DMS79 (cell line): ENCODE data around the gene ACSL4.
"Not testable (repeated sequence)": the region's sequence is repeated elsewhere in the genome, so short reads cannot be mapped to it uniquely, and the experiment has no call there.

Source experiments
- DNase-seq: peaks from one replicate; lab custom pipeline; 2025; lab: John Stamatoyannopoulos, UW

ACSL4 gene

DNA sequence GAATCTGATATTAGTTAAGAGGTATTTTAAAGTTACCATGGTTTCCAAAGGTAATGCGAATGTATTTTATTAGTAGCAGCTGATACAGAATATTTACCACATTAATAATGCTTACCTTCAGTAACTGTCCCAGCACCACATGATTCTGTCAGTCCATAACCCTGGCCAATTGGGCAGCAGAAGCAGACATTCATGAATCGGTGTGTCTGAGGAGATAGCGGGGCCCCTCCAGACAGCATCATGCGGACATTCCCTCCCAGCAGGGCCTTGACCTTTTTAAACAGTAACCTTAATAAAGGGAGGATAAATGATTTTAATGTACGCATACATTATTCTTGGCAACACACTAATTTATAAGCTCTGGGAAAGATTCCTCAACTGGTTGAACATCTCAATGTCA lies 65.1 kb downstream of the ACSL4 start:
- no peak for DNase-seq

DNA sequence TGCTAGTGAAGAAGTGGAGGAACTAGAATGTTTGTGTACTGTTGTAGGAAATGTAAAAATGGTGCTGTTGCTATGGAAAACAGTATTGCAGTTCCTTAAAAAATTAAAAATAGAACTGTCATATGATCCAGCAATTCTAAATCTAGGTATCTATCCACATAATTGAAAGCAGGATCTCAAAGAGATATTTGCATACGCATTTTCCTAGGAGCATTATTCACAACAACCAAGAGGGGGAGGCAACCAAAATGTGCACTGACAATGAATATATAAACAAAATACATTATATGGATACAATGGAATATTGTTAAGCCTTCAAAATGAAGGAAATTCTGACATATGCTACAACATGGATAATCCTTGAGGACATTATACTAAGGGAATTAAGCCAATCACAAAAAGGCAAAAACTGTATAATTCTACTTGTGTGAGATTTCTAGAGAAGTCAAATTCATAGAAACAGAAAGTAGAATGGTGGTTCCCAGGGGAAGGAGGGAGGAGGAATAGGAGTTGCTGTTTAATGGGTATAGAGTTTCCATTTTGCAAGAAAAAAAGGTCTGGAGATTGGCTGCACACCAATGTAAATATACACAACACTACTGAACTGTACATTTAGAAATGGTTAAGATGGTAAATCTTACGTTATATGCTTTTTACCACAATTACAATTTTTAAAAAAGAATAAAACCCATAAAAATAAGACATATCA lies 72.5 kb downstream of the ACSL4 start:
- DNase-seq, result no peak

DNA sequence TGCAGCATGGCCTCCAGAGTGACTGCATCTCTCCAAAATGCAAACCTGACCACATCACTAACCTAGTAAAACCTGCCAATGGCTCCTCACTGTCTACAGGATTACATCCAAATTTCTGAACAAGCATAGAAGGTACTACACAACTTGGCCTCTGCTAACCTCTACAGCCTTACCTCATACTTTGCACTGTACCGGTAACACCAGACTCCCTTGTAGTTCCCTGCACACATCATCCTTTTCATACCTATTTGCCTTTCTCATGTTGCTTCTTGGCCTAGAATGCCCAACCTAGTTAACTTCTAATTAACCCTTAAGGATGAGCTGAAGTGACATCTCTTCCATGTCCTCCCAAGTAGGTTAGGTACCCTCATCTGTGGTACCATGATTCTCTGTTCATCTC lies 74.7 kb downstream of the ACSL4 start:
- no peak for DNase-seq

DNA sequence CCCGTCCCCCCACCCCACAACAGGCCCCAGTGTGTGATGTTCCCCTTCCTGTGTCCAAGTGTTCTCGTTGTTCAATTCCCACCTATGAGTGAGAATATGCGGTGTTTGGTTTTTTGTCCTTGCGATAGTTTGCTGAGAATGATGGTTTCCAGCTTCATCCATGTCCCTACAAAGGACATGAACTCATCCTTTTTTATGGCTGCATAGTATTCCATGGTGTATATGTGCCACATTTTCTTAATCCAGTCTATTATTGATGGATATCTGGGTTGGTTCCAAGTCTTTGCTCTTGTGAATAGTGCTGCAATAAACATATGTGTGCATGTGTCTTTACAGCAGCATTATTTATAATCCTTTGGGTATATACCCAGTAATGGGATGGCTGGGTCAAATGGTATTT lies 75.7 kb downstream of the ACSL4 start:
- DNase-seq, result not testable (repeated sequence)

DNA sequence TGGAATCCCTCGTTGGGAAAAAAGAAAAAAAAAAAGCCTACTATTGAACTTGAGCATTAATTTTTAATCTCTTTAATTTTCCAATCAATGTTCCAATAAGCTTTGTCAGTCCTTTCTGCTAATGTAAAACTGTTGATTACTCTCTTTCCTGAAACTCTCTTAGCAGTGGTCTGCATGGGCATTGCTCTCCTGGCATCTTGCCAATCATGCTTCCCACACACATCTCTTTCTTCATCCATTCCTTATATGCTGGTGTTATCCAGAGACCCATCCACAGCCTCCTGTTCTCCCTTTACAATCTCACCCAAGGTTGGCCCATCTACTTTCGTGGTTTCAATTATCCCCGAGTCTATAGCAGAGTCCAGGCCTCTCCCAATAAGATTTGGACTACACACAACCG lies 76.3 kb downstream of the ACSL4 start:
- no peak for DNase-seq

DNA sequence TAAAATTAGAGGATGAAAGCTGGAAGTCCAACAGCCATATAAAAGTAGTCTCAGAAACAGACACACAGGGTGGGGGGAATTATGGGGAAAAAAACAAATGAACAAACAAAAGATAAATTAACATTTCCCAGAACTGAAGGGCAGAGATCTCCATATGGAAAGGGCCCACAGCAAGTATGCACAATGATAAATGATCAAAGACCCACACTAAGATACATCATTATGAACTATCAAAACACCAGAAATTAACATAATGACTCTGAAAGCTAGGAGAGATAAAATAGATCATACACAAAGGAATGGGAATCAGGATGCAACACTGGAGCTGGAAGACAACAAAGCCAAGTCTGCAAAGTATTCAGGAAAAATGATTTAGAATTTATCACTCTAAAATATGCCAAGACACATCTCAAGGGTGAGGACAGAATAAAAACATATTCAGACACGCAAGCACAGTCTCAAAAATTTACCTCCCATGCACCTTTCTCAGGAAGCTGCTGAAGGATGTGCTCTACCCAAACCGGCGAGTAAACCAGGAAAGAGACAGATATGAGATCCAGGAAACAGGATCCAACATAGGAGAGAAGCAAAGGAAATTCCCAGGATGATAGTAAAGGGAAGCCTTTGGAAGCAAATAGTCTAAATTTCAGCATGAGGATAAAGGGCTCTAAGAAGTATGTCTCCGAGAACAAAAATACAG lies 77.4 kb downstream of the ACSL4 start:
- no peak for DNase-seq

DNA sequence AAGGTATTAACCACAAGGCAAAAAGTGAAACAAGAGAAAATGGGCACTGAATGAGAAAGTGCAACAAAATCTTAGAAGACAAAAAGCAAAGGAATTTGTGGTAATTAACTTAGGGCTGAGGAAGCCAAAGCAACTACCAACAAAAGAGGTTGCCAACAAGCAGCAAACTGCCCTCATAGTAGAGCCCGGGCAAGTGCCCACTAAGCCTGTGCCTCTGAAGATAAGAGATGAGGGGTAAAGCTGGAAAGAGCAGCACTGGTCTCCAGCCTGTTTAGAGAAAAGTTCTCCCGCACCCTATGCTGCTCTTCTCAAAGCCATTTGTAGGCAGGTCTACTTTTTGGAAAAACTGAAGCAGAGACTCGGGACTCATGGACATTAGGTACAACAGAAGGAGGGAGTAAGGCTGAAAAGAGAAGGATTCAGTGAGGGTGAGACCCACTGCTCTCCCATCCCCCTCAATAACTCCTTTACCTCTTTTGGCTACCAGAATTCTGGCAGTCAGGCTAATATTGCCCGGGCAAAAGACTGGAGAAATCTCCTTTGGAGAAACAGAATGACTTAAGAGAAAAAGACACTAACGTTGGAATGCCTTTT lies 78.4 kb downstream of the ACSL4 start:
- no peak for DNase-seq

DNA sequence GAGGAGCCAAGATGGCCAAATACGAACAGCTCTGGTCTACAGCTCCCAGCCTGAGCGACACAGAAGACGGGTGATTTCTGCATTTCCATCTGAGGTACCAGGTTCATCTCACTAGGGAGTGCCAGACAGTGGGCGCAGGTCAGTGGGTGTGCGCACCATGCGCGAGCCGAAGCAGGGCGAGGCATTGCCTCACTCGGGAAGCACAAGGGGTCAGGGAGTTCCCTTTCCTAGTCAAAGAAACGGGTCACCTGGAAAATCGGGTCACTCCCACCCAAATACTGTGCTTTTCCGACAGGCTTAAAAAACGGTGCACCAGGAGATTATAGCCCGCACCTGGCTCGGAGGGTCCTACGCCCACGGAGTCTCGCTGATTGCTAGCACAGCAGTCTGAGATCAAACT lies 88.4 kb downstream of the ACSL4 start:
- DNase-seq, result not testable (repeated sequence)

DNA sequence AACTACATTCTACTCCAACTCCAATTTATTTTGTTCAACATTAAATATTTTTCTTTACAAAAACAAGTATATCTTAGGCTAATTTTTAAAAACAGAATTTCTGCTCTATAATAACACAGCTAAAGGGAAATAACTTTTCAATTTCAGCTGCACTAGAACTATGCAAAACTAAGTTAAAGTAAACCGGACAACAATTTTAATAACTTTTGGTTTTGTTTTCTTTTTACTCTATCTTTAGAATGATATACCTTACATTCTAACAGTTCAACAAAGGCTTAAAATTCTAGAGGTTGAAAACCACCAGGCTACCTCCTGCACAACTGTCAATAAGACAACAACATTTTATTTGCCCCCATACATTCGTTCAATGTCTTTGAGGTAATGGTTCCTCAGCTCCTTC lies 89.4 kb downstream of the ACSL4 start:
- no peak for DNase-seq

DNA sequence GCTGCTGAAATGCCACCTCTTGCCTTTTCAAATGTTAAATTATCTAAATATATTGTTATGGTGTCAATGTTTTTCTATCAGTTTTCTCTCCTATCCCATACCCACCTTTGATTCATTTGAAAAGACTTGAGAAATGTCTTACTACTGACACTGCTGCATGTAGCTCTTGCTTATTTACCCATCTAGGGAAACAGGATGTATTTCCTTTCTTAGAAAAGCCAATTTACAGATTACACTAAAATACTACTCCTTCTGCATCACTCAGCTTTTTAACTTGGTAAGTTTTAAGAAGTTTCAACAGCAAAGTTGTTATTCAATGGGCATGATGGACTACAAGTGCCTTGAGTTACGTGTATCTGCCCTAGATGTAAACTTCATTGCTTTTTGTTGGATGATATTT lies 94.9 kb downstream of the ACSL4 start:
- DNase-seq, result no peak

DNA sequence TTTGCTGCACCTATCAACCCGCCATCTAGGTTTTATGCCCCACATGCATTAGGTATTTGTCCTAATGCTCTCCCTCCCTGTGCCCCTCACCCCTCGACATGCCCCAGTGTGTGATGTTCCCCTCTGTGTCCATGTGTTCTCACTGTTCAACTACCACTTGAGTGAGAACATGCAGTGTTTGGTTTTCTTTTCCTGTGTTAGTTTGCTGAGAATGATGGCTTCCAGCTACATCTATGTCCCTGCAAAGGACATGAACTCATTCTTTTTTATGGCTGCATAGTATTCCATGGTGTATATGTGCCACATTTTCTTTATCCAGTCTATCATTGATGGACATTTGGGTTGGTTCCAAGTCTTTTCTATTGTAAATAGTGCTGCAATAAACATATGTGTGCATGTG lies 95.6 kb downstream of the ACSL4 start:
- DNase-seq, result not testable (repeated sequence)

DNA sequence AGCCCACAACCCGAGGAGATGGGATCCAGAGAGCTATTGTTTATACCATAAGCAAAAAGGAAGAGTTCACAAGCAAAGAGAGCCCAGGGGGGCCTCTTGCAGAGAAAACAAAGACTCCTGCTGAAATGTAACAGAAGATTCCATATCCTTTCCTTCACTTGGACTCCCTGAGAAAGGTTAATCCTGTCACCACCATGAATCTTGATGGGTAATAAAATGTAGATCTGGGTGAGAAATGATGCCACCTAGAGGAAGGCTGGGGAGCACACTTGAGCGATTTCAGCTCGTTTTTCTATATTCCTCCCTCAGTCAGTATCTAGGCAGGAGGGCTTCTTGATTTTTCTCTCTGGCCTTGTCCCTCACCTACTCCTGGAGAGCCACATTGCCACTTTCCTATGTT lies 97.9 kb downstream of the ACSL4 start:
- DNase-seq, result no peak

DNA sequence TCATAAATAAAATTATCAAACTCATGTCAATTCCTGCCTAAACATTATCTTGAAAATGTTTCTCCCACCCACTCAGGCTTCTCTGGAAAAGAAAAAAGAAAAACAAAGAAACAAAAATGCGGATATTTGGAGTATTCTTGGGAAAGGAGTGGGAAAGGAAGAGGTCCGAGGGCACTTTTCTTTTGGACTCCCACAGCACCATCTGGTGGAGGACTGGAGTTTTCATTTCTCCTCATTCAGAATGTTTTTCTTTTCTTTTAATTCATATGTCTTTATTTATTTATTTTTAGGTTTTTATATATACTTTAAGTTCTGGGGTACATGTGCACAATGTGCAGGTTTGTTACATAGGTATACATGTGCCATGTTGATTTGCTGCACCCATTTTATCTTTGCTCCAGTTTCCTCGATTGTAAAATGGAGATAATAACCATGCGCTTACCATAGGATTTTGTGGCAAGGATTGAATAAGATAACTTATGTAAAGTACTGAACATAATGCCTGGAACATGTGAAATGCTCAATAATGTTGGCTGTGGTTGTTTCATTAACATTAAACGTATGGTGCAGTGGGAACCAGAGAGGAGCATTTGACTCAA lies 100.1 kb downstream of the ACSL4 start:
- no peak for DNase-seq

DNA sequence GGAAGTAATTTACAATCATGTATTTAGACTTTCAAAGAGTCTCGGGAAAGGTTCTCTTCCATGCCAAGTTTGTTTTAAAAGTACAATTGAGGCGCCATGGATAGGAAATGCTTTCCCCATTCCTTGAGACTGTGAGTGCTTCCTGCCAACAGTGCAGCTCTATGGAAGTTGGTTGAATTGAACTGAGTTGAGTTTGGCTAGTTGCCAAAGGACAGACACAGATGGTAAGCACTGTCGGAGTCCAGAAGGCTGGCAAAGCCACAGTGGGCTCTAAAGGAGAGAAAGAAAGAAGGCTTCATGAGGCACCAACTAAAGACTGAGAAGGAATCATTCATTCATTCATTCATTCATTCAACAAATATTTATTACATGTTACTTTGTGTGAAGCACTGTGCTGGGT lies 103.7 kb downstream of the ACSL4 start:
- DNase-seq, result no peak

DNA sequence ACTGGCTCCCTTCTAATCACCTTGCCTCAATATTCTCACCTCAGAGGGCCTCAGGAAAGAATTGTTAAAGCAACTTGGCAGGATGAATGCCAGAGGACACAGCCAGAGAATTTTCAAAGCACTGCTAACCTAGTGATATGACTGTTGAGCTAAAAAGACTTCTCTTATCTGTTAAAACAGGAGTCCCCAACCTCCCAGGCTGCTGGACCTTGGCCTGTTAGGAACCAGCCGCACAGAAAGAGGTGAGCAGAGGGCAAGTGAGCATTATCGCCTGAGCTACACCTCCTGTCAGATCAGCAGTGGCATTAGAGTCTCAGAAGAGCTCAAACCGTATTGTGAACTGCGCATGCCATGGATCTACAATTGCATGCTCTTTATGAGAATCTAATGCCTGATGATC lies 106.4 kb downstream of the ACSL4 start:
- DNase-seq, result no peak

DNA sequence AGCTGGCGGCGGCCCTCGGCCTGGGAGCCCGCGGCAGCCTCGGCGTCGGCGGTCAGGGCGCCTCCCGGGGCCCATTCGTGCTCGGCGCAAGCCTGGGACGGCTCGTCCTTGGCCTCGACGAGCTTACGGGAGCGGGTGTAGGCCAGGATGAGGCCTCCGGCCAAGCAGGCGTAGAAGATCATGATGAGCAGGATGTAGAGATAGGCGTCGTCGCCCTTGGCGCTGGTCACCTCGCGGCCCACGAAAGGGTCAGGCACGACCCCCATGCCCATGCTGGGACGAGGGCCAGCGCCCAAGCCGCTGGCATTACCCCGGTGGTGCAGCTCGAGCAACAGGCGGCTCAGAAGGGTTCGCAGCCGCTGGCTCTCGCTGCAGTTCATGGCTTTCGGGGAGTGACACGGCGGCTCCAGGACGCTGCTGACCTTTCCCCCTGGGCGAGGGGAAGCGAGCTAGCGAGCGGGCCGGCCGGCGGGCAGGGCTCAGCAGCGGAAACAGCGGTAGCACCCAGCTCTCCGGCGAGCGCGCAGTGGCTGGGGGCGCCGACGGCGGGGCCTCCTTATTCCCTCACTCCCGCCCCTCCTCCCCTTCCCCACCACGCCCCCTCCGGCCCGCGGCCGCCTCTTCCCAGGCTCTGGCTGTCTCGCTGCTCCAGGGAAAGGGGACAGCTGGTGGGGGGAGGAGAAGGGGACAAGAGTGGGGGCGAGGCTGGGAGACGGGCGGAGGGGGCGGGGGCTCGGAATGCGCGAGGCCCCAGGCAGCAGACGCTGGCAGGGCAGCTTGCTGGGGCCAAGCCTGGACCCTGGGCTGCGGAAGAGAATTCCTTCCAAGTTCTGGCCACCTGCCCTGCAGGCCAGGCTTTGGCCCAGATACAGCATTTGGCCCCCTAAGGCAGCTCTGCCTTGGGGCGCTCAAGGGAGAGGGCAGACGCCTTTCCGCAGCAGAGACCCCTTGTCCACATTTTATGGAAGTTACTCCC lies 108.1 kb downstream of the ACSL4 start, which contains the start of gene KCNE5:
TSS of gene KCNE5 (minus strand) at position 532 of the 976 bp plus-strand sequence. CDS start at position 380, 152 bp downstream.
- no peak for DNase-seq

DNA sequence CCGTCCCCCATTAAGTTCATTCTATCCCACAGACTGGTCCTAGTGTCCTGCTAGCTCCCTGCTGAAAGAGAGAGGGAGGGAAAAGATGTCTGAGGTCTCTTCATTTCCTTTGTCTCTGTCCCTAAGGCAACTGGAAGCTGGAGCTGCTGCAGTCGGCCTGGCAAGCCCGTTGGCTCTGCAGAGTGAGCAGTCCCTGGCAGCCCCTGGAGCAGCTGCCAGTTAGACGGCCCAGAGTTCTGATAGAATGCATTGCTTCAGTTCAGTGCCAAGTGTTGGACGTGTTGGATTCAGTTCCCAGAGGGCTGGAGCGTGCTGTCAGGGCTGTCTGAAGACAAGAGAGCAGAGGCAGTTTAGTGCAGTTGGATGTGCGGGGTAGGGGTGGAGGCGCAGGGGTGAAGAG lies 109.1 kb downstream of the ACSL4 start:
- DNase-seq, result no peak

DNA sequence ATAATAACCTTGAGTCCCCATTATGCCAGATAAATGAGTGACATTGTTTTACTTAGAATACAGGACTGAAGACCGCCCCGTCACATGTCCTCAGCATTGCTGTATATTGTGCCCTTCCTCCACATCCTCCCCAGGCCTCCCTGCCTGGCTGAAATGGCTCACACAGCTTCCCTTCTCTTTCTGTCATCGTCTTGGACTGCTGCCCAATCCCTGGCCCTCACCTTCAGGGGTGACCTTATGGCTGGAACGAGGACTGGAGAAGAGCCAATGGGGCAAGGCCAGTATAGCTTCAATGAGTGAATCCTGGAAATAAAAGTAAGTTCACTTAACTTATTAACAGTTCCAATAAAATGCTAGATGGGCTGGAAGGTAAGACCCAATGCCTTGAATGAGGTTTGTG lies 110.8 kb downstream of the ACSL4 start:
- DNase-seq, result no peak

DNA sequence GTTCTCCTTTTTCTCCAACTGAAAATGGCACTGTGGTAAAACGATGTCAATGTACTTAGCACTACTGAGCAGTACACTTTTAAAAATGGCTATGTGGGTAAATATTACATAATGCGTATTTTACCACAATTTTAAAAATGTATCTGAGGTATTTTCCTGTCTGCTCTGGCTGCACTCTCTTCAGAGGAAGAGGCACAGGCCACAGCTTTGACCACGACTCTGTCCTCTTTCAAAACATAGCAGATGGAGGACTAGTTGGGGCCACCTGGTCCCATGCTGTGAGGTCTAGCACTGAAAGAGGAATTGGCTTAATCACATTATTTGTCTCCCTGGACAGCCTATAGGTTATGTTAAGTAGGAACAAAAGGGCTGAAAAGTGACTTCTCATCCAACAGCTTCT lies 113.3 kb downstream of the ACSL4 start:
- no peak for DNase-seq

DNA sequence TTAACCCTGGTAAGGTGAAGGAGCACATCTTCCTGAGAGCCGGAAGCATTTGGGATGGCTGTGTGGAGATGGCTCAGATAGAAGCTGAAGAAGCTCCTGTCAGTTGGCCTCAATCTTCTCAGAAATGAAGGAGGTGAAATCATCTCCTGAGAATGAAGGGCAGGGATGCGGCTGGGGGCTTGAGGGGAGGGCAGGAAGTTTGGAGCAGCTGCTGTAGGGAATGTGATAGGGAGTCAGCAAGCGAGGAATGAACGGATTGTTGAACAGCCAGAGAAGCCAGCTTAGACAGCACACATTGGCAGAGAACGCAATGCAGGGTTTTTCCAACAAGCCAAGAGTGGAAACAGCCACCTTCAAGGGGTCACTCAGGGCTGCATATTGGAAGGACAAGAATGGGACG lies 118.1 kb downstream of the ACSL4 start:
- no peak for DNase-seq

DNA sequence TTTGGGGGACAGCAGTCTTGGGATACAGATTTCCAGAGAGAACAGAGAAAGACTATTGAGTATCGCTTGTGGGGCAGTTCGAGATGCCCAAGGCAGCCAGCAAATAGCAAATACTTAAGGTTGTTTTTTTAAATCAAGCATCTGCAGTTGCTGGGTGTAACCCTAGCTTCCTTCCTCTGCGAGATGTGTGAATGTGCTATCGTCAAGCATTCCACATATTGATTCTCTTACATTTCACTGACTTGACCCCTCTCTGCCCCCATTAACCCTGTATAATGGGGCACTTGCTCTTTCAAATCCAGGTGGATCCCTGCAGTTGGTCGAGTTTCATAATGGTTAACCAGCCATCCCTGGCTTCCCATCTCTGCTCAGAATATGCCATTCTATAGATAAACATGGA lies 131.6 kb downstream of the ACSL4 start:
- no peak for DNase-seq

DNA sequence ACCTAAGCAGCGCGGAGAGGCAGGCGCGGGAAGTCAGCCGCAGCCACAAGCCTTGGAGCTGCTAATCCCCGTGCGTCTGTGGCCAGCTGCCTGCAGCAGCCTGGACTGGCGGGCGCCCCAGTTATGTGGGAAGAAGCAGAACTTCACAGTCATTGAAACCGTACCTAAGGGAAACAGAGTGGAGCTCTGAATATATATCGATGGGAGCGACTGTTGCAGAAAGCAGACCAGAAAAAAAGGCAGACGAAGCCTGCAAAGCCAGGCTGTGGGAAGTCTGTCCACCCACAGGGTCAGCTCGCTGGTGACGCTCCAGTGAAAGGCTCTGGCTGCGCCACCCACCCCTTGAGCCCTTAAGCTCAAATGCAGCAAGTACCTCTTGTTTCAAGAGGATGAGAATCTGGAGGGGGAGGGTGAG lies 132.8 kb downstream of the ACSL4 start:
- DNase-seq, result no peak
